ENCODE results near the gene PPP1R7. TPM values are rescaled to one million over a fixed set of nuclear protein-coding genes. Genes with fewer than 3 reads are reported as not detected.

PPP1R7 gene
- total RNA-seq, 1 donor, result 46.7 TPM

- Histone ChIP-seq H4K20me1 (ENCODE audit: insufficient read depth, low read length) (peaks cover 19% of the 10 kb centered on the region), H3K4me1 (ENCODE audit: insufficient read depth, low read length) (peaks cover 38% of the 10 kb centered on the region), H3K79me2 (ENCODE audit: insufficient read depth, low read length) (peaks cover 5% of the 10 kb centered on the region), H3K4me2 (ENCODE audit: insufficient read depth, low read length) (no peak overlapping the region), H3K9me3 (ENCODE audit: low read depth, low read length) (no peaks in the 10 kb centered on the region), H3K27ac (ENCODE audit: low read depth, low read length) (no peak overlapping the region), H3K27me3 (ENCODE audit: insufficient read depth, low read length) (no peaks in the 10 kb centered on the region), H2AFZ (ENCODE audit: low read length) (no peak overlapping the region), H3K4me3 (ENCODE audit: insufficient read depth, low read length) (no peak overlapping the region), H3K36me3 (ENCODE audit: insufficient read depth, low read length) (peaks cover 45% of the 10 kb centered on the region)
- TF ChIP-seq, protein P1, sequence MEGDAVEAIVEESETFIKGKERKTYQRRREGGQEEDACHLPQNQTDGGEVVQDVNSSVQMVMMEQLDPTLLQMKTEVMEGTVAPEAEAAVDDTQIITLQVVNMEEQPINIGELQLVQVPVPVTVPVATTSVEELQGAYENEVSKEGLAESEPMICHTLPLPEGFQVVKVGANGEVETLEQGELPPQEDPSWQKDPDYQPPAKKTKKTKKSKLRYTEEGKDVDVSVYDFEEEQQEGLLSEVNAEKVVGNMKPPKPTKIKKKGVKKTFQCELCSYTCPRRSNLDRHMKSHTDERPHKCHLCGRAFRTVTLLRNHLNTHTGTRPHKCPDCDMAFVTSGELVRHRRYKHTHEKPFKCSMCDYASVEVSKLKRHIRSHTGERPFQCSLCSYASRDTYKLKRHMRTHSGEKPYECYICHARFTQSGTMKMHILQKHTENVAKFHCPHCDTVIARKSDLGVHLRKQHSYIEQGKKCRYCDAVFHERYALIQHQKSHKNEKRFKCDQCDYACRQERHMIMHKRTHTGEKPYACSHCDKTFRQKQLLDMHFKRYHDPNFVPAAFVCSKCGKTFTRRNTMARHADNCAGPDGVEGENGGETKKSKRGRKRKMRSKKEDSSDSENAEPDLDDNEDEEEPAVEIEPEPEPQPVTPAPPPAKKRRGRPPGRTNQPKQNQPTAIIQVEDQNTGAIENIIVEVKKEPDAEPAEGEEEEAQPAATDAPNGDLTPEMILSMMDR (IDR thresholded peaks at IDR 0.05; ENCODE audit: extremely low read depth, low read depth, low read length), result no peak
- no peak for DNase-seq (ENCODE audit: insufficient read length, low spot score, missing footprints)
These were observed 10.1 kb downstream of the PPP1R7 start for GRCh38 chr2:241160318-241160717.

DNA sequence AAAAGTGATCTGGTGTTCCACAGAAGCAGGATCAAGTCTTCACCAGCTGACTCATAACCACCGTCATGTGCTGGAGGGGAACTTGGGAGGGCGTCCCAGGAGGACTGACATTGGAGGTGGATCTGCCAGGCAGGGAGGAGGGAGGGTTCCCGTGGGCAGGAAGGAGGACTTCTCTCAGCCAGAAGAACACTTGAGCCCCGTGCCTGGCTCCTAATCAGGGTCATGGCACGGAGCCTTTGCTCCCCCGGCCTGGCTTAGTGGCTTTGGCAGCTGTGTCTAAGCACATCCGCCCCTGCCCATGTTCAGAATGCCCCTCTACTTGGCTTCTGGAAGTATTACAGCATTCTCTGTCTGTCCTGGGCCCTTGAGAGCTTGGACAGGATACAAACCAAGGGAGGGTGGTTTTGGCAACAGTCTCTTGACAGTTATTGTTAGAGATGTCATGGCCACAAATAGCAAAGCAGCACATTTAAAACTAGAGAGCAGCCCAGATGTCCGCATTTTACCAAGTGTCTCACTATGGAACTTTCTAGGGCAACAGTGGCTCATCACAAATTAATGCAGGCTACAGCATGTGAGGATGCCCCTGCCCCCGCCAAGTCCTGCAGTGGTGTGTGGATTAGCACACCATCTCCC, 11.5 kb downstream of the PPP1R7 start:
- DNase-seq (ENCODE audit: insufficient read length, low spot score, missing footprints), result peak; percentile 95
- TF ChIP-seq, protein P1 (IDR thresholded peaks at IDR 0.05; ENCODE audit: extremely low read depth, low read depth, low read length), result no peak
- Histone ChIP-seq H3K79me2 (ENCODE audit: insufficient read depth, low read length) (no peaks in the 10 kb centered on the region), H3K27ac (ENCODE audit: low read depth, low read length) (peak overlapping the region; percentile 87), H3K4me2 (ENCODE audit: insufficient read depth, low read length) (peak overlapping the region; percentile 66), H3K4me3 (ENCODE audit: insufficient read depth, low read length) (no peak overlapping the region), H3K36me3 (ENCODE audit: insufficient read depth, low read length) (peaks cover 53% of the 10 kb centered on the region), H2AFZ (ENCODE audit: low read length) (peak overlapping the region; percentile 43), H3K4me1 (ENCODE audit: insufficient read depth, low read length) (peaks cover 35% of the 10 kb centered on the region), H3K27me3 (ENCODE audit: insufficient read depth, low read length) (no peaks in the 10 kb centered on the region), H4K20me1 (ENCODE audit: insufficient read depth, low read length) (peaks cover 13% of the 10 kb centered on the region), H3K9me3 (ENCODE audit: low read depth, low read length) (no peaks in the 10 kb centered on the region)

DNA sequence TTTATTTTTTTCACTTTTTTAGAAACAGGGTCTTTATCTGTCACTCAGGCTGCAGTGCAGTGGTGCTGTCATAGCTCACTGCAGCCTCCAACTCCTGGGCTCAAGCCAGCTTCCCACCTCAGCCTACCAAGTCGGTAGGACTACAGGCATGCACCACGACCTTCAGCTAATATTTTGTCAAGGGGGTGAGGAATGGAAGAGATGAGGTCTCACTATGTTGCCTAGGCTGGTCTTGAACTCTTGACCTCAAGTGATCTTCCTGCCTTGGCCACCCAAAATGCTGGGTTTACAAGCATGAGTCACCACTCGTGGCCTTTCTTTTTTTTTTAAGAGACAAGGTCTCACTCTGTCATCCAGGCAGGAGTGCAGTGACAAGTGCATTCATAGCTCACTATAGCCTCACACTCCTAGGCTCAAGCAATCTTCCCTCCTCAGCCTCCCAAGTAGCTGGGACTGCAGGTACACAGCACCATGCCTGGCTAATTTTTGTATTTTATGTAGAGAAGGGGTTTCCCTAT, 13.4 kb downstream of the PPP1R7 start:
- TF ChIP-seq, protein P1 (IDR thresholded peaks at IDR 0.05; ENCODE audit: extremely low read depth, low read depth, low read length), result no peak
- H3K4me2 ChIP-seq (ENCODE audit: insufficient read depth, low read length), result no peak overlapping the region
- H3K9me3 ChIP-seq (ENCODE audit: low read depth, low read length), result no peaks in the 10 kb centered on the region
- H2AFZ ChIP-seq (ENCODE audit: low read length), result no peak overlapping the region
- no peak overlapping the region for H3K4me3 ChIP-seq (ENCODE audit: insufficient read depth, low read length)
- H4K20me1 ChIP-seq (ENCODE audit: insufficient read depth, low read length), result peaks cover 9% of the 10 kb centered on the region
- H3K79me2 ChIP-seq (ENCODE audit: insufficient read depth, low read length), result no peaks in the 10 kb centered on the region
- DNase-seq (ENCODE audit: insufficient read length, low spot score, missing footprints), result no peak
- H3K36me3 ChIP-seq (ENCODE audit: insufficient read depth, low read length), result peaks cover 51% of the 10 kb centered on the region
- no peaks in the 10 kb centered on the region for H3K27me3 ChIP-seq (ENCODE audit: insufficient read depth, low read length)
- H3K27ac ChIP-seq (ENCODE audit: low read depth, low read length), result no peak overlapping the region
- peaks cover 21% of the 10 kb centered on the region for H3K4me1 ChIP-seq (ENCODE audit: insufficient read depth, low read length)

GRCh38 chr2:241168366-241168765, 18.1 kb downstream of the PPP1R7 start:
- H2AFZ ChIP-seq (ENCODE audit: low read length), result no peak overlapping the region
- DNase-seq (ENCODE audit: insufficient read length, low spot score, missing footprints), result no peak
- no peaks in the 10 kb centered on the region for H4K20me1 ChIP-seq (ENCODE audit: insufficient read depth, low read length)
- peaks cover 4% of the 10 kb centered on the region for H3K9me3 ChIP-seq (ENCODE audit: low read depth, low read length)
- H3K79me2 ChIP-seq (ENCODE audit: insufficient read depth, low read length), result no peaks in the 10 kb centered on the region
- peaks cover 58% of the 10 kb centered on the region for H3K36me3 ChIP-seq (ENCODE audit: insufficient read depth, low read length)
- no peaks in the 10 kb centered on the region for H3K27me3 ChIP-seq (ENCODE audit: insufficient read depth, low read length)
- no peak overlapping the region for H3K27ac ChIP-seq (ENCODE audit: low read depth, low read length)
- TF ChIP-seq, protein P1 (IDR thresholded peaks at IDR 0.05; ENCODE audit: extremely low read depth, low read depth, low read length), result no peak
- no peak overlapping the region for H3K4me2 ChIP-seq (ENCODE audit: insufficient read depth, low read length)
- H3K4me1 ChIP-seq (ENCODE audit: insufficient read depth, low read length), result no peaks in the 10 kb centered on the region
- H3K4me3 ChIP-seq (ENCODE audit: insufficient read depth, low read length), result no peak overlapping the region

Measured in osteoblast (primary cell).